Stimulated activated CD4-positive, alpha-beta T cell treated with anti-CD3 and anti-CD28 coated beads, TNF-alpha, amount 100 ng/mL, for 1 hour (primary cell): ENCODE results near the gene LGR4.

Experiments
- DNase-seq, 3 donors: peaks; one replicate each; pipeline ENCODE4 v3.0.0-alpha.2; 2020; ENCODE audit warnings: low read depth in 3 of 3, low spot score in 1 of 3

The LGR4 gene

DNA sequence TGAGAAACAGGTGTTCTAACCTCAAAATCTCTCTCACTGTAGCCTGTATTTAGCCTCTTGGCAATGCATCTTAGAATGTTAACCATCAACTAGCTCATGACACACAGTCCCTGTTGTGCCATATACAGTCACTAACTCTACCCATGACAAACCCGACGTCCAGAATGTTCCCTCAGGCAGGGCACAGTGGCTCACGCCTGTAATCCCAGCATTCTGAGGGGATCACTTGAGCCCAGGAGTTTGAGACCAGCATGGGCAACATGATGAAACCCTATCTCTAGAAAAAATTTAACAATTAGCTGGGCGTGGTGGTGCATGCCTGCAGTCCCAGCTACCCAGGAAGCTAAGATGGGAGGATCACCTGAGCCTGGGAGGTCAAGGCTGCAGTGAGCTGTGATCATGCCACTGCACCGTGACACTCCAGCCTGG is 91.3 kb downstream of the LGR4 start:
- DNase-seq, result no peak

GRCh38 chr11:27380771-27381170 is 91.8 kb downstream of the LGR4 start:
- DNase-seq, result no peak

DNA sequence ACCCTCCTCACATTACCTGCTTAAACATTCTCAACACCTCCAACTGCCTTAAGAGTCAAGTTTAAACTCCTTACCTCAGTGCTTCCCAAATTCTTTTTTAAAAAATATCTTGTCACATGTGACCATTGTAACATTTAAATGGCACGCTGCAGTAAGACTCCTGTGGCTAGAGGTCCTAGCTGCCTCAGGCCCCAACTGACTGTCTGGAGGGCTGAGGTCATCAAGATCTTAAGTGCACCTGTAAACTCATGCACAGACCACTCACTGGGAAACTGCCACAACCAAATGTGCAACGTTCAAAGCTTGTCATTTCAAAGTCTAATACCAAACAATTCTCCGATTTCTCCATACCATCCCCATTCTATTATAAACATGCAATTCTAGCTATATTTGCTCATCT is 93.1 kb downstream of the LGR4 start:
- DNase-seq, result no peak

DNA sequence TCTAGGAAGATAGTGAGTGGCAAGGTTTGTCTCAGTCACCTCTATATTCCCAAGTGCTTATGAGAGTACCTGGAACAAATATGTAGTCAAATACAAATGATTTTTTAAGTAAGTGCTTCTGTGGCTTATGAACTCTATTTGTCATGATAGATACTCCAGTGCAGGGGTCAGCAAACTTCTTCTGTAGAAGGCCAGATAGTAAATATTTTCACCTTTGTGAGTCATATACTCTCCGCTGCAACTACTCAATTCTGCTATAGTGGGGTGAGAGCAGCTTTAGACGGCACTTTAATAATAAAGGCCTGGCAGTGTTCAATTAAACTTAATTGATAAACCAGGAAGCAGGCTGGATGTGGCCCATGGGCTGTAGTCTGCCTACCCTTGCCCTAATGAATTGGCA is 97.2 kb downstream of the LGR4 start:
- no peak for DNase-seq

DNA sequence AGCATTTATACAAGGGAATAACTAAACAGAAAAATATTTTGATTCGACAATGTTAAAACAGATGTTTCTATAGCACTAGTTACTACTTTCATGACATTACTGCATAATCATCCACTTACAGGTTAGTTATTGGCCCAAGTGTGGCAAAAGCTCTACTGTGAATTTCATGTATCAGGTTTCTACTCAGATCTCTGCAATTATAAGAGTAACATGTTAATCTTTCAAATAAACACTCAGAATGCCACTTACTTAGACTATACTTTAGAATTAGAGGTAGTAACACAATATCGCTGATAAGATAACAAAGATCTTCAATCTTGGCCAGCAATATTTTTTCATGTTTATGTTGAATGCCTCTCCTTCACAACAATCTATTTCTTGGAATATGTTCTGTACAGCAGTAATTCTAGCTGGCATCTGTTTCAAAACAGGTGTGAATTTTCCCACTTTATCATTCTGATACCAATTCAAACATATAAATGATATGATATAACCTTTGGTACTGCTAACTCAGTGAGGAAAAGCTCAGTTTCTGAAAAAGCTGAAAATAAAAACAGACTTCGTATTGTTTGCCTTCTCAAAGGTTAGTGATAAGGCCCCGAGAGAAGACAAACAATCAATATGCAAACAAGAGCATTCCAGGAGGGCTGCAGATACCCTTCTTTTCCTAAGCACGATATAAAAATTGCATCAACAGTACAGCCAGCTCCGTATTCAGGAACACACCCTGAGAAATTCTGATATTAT is 98.6 kb downstream of the LGR4 start:
- DNase-seq, result no peak

DNA sequence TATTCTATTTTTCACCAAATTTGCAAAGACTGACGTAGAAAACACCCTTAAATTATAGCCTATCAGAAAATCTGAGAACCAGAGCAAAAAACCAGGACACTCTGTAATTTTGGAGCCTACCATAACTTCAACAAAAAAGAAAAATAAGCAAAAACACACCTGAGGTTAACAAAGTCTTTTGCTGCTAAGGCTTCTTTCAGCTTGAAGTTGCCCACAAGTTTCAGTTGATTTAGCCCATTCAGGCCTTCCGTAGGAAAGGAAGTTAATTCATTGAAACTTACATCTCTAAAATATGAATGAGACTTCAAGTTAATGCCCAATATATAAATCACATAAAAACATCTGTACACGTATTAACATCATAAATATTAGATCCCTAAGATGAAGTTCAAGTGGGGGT is 99.2 kb downstream of the LGR4 start:
- no peak for DNase-seq

- DNase-seq, result no peak
These were observed 100.4 kb downstream of the LGR4 start for GRCh38 chr11:27372164-27372563.

- DNase-seq, result no peak
These were observed 101.1 kb downstream of the LGR4 start for GRCh38 chr11:27371489-27371888.

- DNase-seq, result no peak
These were observed 102.2 kb downstream of the LGR4 start for GRCh38 chr11:27370374-27370773.

DNA sequence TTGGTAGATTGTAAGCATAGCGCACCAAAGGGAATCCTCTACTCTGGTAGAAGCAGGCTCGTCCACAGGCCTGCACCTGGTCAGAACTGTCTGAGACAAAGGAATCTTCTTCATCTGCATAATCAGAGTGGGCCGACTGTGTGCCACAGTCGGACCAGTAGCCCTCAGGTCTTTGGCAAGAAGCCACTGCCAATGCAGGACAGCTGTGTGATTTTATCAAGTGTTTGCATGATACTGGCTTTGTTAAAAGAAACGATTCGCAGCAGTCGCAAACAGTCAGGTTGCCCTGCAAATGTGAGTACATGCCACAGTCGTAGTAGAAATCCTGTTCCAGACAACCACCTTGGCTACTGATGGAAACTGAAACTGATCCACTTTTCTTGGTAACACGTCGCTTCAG is 104.7 kb downstream of the LGR4 start:
- DNase-seq, result no peak

GRCh38 chr11:27363576-27364117 is 108.9 kb downstream of the LGR4 start:
- DNase-seq, result no peak

- peak; percentile 71 to 76 (median 76) for DNase-seq
These were observed 109.6 kb downstream of the LGR4 start, which contains the start of gene CCDC34 for GRCh38 chr11:27362749-27363575. TSS of gene CCDC34 (minus strand) at chr11:27363215. CDS start at chr11:27363194, 21 bp downstream.

- no peak for DNase-seq
These were observed 110.8 kb downstream of the LGR4 start for GRCh38 chr11:27361649-27362431.

DNA sequence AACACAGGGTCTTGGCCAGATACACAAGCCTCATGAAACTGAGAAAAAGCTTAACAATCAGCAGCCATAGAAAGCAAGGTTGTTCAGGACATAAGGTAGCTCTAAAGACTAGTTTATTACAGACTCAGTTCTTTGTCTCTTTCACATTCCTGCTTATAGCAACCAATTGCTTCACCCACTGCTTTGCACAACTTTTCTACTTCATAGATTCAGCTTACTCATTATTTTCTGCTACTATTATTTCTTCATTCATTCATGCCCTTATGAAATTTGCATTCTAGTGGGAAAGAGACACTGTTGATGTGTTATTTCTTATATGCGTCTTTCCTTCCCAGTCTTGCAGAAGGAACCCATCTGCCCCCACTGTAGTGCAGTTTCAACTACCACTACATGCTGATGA is 114.3 kb downstream of the LGR4 start:
- DNase-seq, result no peak

DNA sequence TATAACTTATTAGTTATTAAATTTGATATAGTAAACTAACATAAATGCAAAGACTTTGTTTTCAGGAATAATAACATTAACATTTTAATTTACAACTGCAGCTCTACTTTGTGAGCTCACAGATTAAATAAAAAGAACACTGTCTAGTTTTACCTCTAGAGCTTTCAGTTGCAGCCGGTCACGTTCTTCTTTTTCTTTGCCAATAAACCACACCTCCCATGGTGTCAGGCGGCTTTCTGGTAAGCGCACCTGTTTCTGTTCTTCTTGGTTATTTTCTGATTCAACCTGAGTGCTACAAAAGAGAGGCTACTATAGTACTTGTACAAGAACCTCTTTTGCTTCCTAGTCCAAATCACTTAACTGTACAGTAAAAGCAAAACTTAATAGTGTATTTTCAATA is 115.3 kb downstream of the LGR4 start:
- no peak for DNase-seq

GRCh38 chr11:27356624-27357222 is 115.9 kb downstream of the LGR4 start:
- no peak for DNase-seq

DNA sequence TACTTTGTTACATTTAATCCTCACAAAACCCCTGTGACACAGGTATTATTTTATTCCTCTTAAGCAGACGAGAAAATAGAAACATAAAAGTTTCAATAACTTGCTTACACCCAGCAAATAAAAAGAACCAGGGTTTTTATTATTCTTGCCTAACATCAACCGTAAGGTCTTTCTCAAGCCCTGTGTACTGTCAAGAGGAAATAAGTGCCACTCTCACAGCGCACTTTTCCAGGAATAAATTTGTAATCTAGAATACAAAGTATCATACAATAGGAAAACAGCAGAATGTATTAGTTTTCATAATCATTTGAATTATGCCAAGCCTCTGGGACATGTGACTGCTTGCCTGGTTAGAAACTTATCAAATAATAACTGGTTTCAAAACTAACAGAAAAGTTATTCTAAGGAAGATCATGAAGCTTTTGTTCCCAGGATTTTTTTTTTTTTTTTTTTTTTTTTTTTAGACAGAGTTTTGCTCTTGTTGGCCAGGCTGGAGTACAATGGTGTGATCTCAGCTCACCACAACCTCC is 117.0 kb downstream of the LGR4 start:
- DNase-seq, result no peak

DNA sequence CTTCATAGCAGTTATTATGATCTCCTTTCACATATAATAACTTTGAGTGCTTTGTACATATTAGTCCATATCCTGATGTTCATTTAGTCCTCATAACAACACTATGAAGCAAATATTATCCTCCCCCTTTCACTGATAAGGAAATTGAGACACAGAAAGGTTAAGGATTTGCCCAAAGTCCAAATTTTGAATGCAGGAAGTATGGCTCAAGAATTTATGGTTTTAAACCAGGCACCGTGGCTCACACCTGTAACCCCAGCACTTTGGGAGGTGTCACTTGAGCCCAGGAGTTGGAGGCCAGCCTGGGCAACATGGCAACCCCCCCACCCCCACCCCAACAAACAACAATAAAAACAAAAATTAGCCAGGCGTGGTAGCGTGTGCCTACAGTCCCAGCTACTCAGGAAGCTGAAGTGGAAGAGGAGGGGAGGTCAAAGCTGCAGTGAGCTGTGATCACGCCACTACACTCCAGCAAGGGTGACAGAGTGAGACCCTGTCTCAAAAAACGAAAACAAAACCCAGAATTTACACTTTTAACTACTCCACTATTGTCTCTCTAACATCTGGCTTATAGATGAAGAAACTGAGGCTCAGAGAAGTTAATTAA is 118.1 kb downstream of the LGR4 start:
- no peak for DNase-seq

- DNase-seq, result no peak
These were observed 118.8 kb downstream of the LGR4 start for GRCh38 chr11:27353593-27354358.
